Measurements from ENCODE around the gene MTSS2. TPM values are rescaled to one million over a fixed set of nuclear protein-coding genes. Genes with fewer than 3 reads are reported as not detected.

MTSS2 gene
- total RNA-seq, 1 experiment from 2014 or later: 0.15 TPM

- Histone ChIP-seq H2AFZ (ENCODE audit: low read length) (no peak overlapping the region), H3K27ac (ENCODE audit: low read length) (no peak overlapping the region), H3K9me2 (replicated peaks; ENCODE audit: insufficient read depth, low read length) (no peaks in the 10 kb centered on the region), H3K4me2 (ENCODE audit: low read depth, low read length, poor library complexity, severe bottlenecking) (no peak overlapping the region), H3K4me1 (ENCODE audit: low read length) (no peaks in the 10 kb centered on the region), H3K9me3 (ENCODE audit: low read length) (no peaks in the 10 kb centered on the region), H4K20me1 (ENCODE audit: insufficient read depth, low read depth, low read length) (no peaks in the 10 kb centered on the region), H3K79me2 (ENCODE audit: low read length) (no peaks in the 10 kb centered on the region), H3K4me3 (ENCODE audit: low read length) (no peak overlapping the region), H3K36me3 (ENCODE audit: insufficient read depth, low read length) (no peaks in the 10 kb centered on the region), H3K9ac (ENCODE audit: low read length) (no peak overlapping the region), H3K27me3 (ENCODE audit: low read length) (no peaks in the 10 kb centered on the region)
- no peak for DNase-seq
These were observed 17.4 kb upstream of the MTSS2 start for GRCh38 chr16:70703041-70703834.

- Histone ChIP-seq H3K4me1 (ENCODE audit: low read length) (no peaks in the 10 kb centered on the region), H3K27ac (ENCODE audit: low read length) (no peak overlapping the region), H4K20me1 (ENCODE audit: insufficient read depth, low read depth, low read length) (no peaks in the 10 kb centered on the region), H3K9me2 (replicated peaks; ENCODE audit: insufficient read depth, low read length) (no peaks in the 10 kb centered on the region), H3K27me3 (ENCODE audit: low read length) (no peaks in the 10 kb centered on the region), H3K9me3 (ENCODE audit: low read length) (no peaks in the 10 kb centered on the region), H3K9ac (ENCODE audit: low read length) (no peak overlapping the region), H3K4me3 (ENCODE audit: low read length) (no peak overlapping the region), H2AFZ (ENCODE audit: low read length) (no peak overlapping the region), H3K79me2 (ENCODE audit: low read length) (no peaks in the 10 kb centered on the region), H3K36me3 (ENCODE audit: insufficient read depth, low read length) (no peaks in the 10 kb centered on the region), H3K4me2 (ENCODE audit: low read depth, low read length, poor library complexity, severe bottlenecking) (no peak overlapping the region)
- DNase-seq: no peak
These were observed 16.8 kb upstream of the MTSS2 start for GRCh38 chr16:70702624-70703023.

- Histone ChIP-seq H3K9me3 (ENCODE audit: low read length) (no peaks in the 10 kb centered on the region), H4K20me1 (ENCODE audit: insufficient read depth, low read depth, low read length) (no peaks in the 10 kb centered on the region), H3K36me3 (ENCODE audit: insufficient read depth, low read length) (no peaks in the 10 kb centered on the region), H2AFZ (ENCODE audit: low read length) (no peak overlapping the region), H3K4me2 (ENCODE audit: low read depth, low read length, poor library complexity, severe bottlenecking) (no peak overlapping the region), H3K9me2 (replicated peaks; ENCODE audit: insufficient read depth, low read length) (no peaks in the 10 kb centered on the region), H3K27ac (ENCODE audit: low read length) (no peak overlapping the region), H3K79me2 (ENCODE audit: low read length) (no peaks in the 10 kb centered on the region), H3K4me3 (ENCODE audit: low read length) (no peak overlapping the region), H3K27me3 (ENCODE audit: low read length) (no peaks in the 10 kb centered on the region), H3K4me1 (ENCODE audit: low read length) (no peaks in the 10 kb centered on the region), H3K9ac (ENCODE audit: low read length) (no peak overlapping the region)
- DNase-seq: no peak
These were observed 16.1 kb upstream of the MTSS2 start for GRCh38 chr16:70701998-70702397.

- H3K4me2 ChIP-seq (ENCODE audit: low read depth, low read length, poor library complexity, severe bottlenecking): no peak overlapping the region
- H3K27ac ChIP-seq (ENCODE audit: low read length): no peak overlapping the region
- no peak overlapping the region for H3K4me3 ChIP-seq (ENCODE audit: low read length)
- no peaks in the 10 kb centered on the region for H3K36me3 ChIP-seq (ENCODE audit: insufficient read depth, low read length)
- no peak overlapping the region for H3K9ac ChIP-seq (ENCODE audit: low read length)
- no peaks in the 10 kb centered on the region for H3K27me3 ChIP-seq (ENCODE audit: low read length)
- H3K9me3 ChIP-seq (ENCODE audit: low read length): no peaks in the 10 kb centered on the region
- DNase-seq: no peak
- no peaks in the 10 kb centered on the region for H3K9me2 ChIP-seq (replicated peaks; ENCODE audit: insufficient read depth, low read length)
- no peaks in the 10 kb centered on the region for H3K4me1 ChIP-seq (ENCODE audit: low read length)
- H2AFZ ChIP-seq (ENCODE audit: low read length): no peak overlapping the region
- H4K20me1 ChIP-seq (ENCODE audit: insufficient read depth, low read depth, low read length): no peaks in the 10 kb centered on the region
- H3K79me2 ChIP-seq (ENCODE audit: low read length): no peaks in the 10 kb centered on the region
These were observed 15.7 kb upstream of the MTSS2 start for GRCh38 chr16:70701596-70701995.

- Histone ChIP-seq H3K36me3 (ENCODE audit: insufficient read depth, low read length) (no peaks in the 10 kb centered on the region), H3K4me3 (ENCODE audit: low read length) (no peak overlapping the region), H3K9me2 (replicated peaks; ENCODE audit: insufficient read depth, low read length) (no peaks in the 10 kb centered on the region), H2AFZ (ENCODE audit: low read length) (no peak overlapping the region), H3K9me3 (ENCODE audit: low read length) (no peaks in the 10 kb centered on the region), H3K27me3 (ENCODE audit: low read length) (no peaks in the 10 kb centered on the region), H3K4me1 (ENCODE audit: low read length) (no peaks in the 10 kb centered on the region), H3K27ac (ENCODE audit: low read length) (no peak overlapping the region), H3K4me2 (ENCODE audit: low read depth, low read length, poor library complexity, severe bottlenecking) (no peak overlapping the region), H4K20me1 (ENCODE audit: insufficient read depth, low read depth, low read length) (no peaks in the 10 kb centered on the region), H3K79me2 (ENCODE audit: low read length) (no peaks in the 10 kb centered on the region), H3K9ac (ENCODE audit: low read length) (no peak overlapping the region)
- DNase-seq: no peak
These were observed 15.2 kb upstream of the MTSS2 start for GRCh38 chr16:70701036-70701435.

- no peaks in the 10 kb centered on the region for H3K27me3 ChIP-seq (ENCODE audit: low read length)
- H3K9me3 ChIP-seq (ENCODE audit: low read length): no peaks in the 10 kb centered on the region
- no peak overlapping the region for H3K9ac ChIP-seq (ENCODE audit: low read length)
- no peaks in the 10 kb centered on the region for H3K36me3 ChIP-seq (ENCODE audit: insufficient read depth, low read length)
- H3K4me2 ChIP-seq (ENCODE audit: low read depth, low read length, poor library complexity, severe bottlenecking): no peak overlapping the region
- H2AFZ ChIP-seq (ENCODE audit: low read length): no peak overlapping the region
- H4K20me1 ChIP-seq (ENCODE audit: insufficient read depth, low read depth, low read length): no peaks in the 10 kb centered on the region
- no peak for DNase-seq
- no peak overlapping the region for H3K27ac ChIP-seq (ENCODE audit: low read length)
- H3K4me3 ChIP-seq (ENCODE audit: low read length): no peak overlapping the region
- no peaks in the 10 kb centered on the region for H3K4me1 ChIP-seq (ENCODE audit: low read length)
- H3K79me2 ChIP-seq (ENCODE audit: low read length): no peaks in the 10 kb centered on the region
- H3K9me2 ChIP-seq (replicated peaks; ENCODE audit: insufficient read depth, low read length): no peaks in the 10 kb centered on the region
These were observed 14.5 kb upstream of the MTSS2 start for GRCh38 chr16:70700101-70701020.

- no peaks in the 10 kb centered on the region for H3K27me3 ChIP-seq (ENCODE audit: low read length)
- H3K36me3 ChIP-seq (ENCODE audit: insufficient read depth, low read length): no peaks in the 10 kb centered on the region
- no peaks in the 10 kb centered on the region for H3K9me2 ChIP-seq (replicated peaks; ENCODE audit: insufficient read depth, low read length)
- H2AFZ ChIP-seq (ENCODE audit: low read length): no peak overlapping the region
- no peaks in the 10 kb centered on the region for H3K79me2 ChIP-seq (ENCODE audit: low read length)
- H3K9me3 ChIP-seq (ENCODE audit: low read length): no peaks in the 10 kb centered on the region
- no peak for DNase-seq
- no peaks in the 10 kb centered on the region for H4K20me1 ChIP-seq (ENCODE audit: insufficient read depth, low read depth, low read length)
- no peak overlapping the region for H3K4me2 ChIP-seq (ENCODE audit: low read depth, low read length, poor library complexity, severe bottlenecking)
- H3K9ac ChIP-seq (ENCODE audit: low read length): no peak overlapping the region
- H3K27ac ChIP-seq (ENCODE audit: low read length): no peak overlapping the region
- H3K4me1 ChIP-seq (ENCODE audit: low read length): no peaks in the 10 kb centered on the region
- H3K4me3 ChIP-seq (ENCODE audit: low read length): no peak overlapping the region
These were observed 13.8 kb upstream of the MTSS2 start for GRCh38 chr16:70699696-70700095.

- Histone ChIP-seq H3K27ac (ENCODE audit: low read length) (no peak overlapping the region), H3K4me3 (ENCODE audit: low read length) (no peak overlapping the region), H3K27me3 (ENCODE audit: low read length) (no peaks in the 10 kb centered on the region), H3K4me2 (ENCODE audit: low read depth, low read length, poor library complexity, severe bottlenecking) (no peak overlapping the region), H3K79me2 (ENCODE audit: low read length) (no peaks in the 10 kb centered on the region), H4K20me1 (ENCODE audit: insufficient read depth, low read depth, low read length) (no peaks in the 10 kb centered on the region), H3K36me3 (ENCODE audit: insufficient read depth, low read length) (no peaks in the 10 kb centered on the region), H3K9ac (ENCODE audit: low read length) (no peak overlapping the region), H3K9me2 (replicated peaks; ENCODE audit: insufficient read depth, low read length) (no peaks in the 10 kb centered on the region), H2AFZ (ENCODE audit: low read length) (no peak overlapping the region), H3K9me3 (ENCODE audit: low read length) (no peaks in the 10 kb centered on the region), H3K4me1 (ENCODE audit: low read length) (no peaks in the 10 kb centered on the region)
- DNase-seq: no peak
These were observed 13.0 kb upstream of the MTSS2 start for GRCh38 chr16:70698901-70699300.
